Esophagus squamous epithelium (tissue), 4 donors: ENCODE data around the gene MAGEA3.
"Not testable (repeated sequence)": the region's sequence is repeated elsewhere in the genome, so short reads cannot be mapped to it uniquely, and the experiment has no call there.

Experiments
- POLR2A ChIP-seq, 4 donors: fragments of 450-650 bp; IDR thresholded peaks; one replicate each; pipeline ENCODE4 v1.6.1; 2017; ENCODE audit warnings: antibody characterized with exemption in 4 of 4, mild to moderate bottlenecking in 4 of 4, moderate library complexity in 3 of 4
- TF ChIP-seq, protein P1 (sequence below), 6 experiments: fragments of 450-650 bp in 4 of 6; fragments of 200-600 bp in 2 of 6; sonication (generic) in 2 of 6; IDR thresholded peaks; one replicate each; pipeline ENCODE4 v1.5.1; 2016 to 2019; ENCODE audit warnings: antibody characterized with exemption in 6 of 6, mild to moderate bottlenecking in 4 of 6, moderate library complexity in 4 of 6

GRCh38 chrX:152700390-152700789 is 1.8 kb downstream of the MAGEA3 start:
- TF ChIP-seq POLR2A (IDR thresholded peaks at IDR 0.05): not testable (repeated sequence)
- TF ChIP-seq, protein P1, sequence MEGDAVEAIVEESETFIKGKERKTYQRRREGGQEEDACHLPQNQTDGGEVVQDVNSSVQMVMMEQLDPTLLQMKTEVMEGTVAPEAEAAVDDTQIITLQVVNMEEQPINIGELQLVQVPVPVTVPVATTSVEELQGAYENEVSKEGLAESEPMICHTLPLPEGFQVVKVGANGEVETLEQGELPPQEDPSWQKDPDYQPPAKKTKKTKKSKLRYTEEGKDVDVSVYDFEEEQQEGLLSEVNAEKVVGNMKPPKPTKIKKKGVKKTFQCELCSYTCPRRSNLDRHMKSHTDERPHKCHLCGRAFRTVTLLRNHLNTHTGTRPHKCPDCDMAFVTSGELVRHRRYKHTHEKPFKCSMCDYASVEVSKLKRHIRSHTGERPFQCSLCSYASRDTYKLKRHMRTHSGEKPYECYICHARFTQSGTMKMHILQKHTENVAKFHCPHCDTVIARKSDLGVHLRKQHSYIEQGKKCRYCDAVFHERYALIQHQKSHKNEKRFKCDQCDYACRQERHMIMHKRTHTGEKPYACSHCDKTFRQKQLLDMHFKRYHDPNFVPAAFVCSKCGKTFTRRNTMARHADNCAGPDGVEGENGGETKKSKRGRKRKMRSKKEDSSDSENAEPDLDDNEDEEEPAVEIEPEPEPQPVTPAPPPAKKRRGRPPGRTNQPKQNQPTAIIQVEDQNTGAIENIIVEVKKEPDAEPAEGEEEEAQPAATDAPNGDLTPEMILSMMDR (IDR thresholded peaks at IDR 0.05): not testable (repeated sequence)
